Measurements from ENCODE around the gene FAM234B. TPM values are rescaled to one million over a fixed set of nuclear protein-coding genes. Genes with fewer than 3 reads are reported as not detected.
A peak's percentile ranks its signal among the peaks of the same experiment; 100 is the strongest.

The FAM234B gene
- total RNA-seq, 1 donor from 2014 or later: 9.6 TPM

DNA sequence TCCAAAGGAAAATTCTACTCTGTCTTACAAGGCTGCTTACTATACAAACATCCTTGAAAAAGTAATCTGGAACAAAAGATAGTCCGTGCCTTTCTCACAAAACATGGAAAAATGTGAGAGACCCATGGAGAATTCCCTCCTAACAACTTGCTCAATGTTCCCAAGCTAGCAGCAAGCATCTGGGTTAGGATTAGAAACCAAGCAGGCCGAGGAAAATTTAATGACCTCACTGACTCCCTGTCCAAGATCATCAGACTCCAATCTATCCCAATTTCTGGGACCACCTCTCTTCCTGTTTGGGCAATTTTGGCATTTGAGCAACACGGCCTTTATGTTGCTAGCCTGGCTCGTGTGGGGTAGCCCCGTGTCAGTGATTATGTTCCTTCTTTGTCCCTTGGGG lies 77.4 kb downstream of the FAM234B start:
- Histone ChIP-seq H3K36me3 (no peaks in the 10 kb centered on the region), H3K4me1 (no peaks in the 10 kb centered on the region), H3K4me3 (no peak overlapping the region), H3K27ac (no peak overlapping the region), H3K9me3 (no peaks in the 10 kb centered on the region), H3K27me3 (no peaks in the 10 kb centered on the region)
- intact Hi-C loops (cut with DNase I): no loop called here
- ATAC-seq (peak; percentile 30), DNase-seq (no peak)
- TF ChIP-seq, protein P1, sequence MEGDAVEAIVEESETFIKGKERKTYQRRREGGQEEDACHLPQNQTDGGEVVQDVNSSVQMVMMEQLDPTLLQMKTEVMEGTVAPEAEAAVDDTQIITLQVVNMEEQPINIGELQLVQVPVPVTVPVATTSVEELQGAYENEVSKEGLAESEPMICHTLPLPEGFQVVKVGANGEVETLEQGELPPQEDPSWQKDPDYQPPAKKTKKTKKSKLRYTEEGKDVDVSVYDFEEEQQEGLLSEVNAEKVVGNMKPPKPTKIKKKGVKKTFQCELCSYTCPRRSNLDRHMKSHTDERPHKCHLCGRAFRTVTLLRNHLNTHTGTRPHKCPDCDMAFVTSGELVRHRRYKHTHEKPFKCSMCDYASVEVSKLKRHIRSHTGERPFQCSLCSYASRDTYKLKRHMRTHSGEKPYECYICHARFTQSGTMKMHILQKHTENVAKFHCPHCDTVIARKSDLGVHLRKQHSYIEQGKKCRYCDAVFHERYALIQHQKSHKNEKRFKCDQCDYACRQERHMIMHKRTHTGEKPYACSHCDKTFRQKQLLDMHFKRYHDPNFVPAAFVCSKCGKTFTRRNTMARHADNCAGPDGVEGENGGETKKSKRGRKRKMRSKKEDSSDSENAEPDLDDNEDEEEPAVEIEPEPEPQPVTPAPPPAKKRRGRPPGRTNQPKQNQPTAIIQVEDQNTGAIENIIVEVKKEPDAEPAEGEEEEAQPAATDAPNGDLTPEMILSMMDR (IDR thresholded peaks at IDR 0.05): no peak

- intact Hi-C loops (cut with DNase I): no loop called here
- Histone ChIP-seq H3K36me3 (no peaks in the 10 kb centered on the region), H3K27me3 (no peaks in the 10 kb centered on the region), H3K27ac (no peak overlapping the region), H3K4me3 (no peak overlapping the region), H3K4me1 (no peaks in the 10 kb centered on the region), H3K9me3 (no peaks in the 10 kb centered on the region)
- TF ChIP-seq, protein P1 (IDR thresholded peaks at IDR 0.05): no peak
- no peak for DNase-seq
- no peak for ATAC-seq
These were observed 80.7 kb downstream of the FAM234B start for GRCh38 chr12:13124656-13125505.

- TF ChIP-seq, protein P1 (IDR thresholded peaks at IDR 0.05): no peak
- H3K27ac ChIP-seq: no peak overlapping the region
- ATAC-seq (no peak), DNase-seq (no peak)
- no peaks in the 10 kb centered on the region for H3K36me3 ChIP-seq
- no peaks in the 10 kb centered on the region for H3K9me3 ChIP-seq
- intact Hi-C loops (cut with DNase I): no loop called here
- no peaks in the 10 kb centered on the region for H3K4me1 ChIP-seq
- no peak overlapping the region for H3K4me3 ChIP-seq
- H3K27me3 ChIP-seq: no peaks in the 10 kb centered on the region
These were observed 81.8 kb downstream of the FAM234B start for GRCh38 chr12:13125996-13126395.

GRCh38 chr12:13126494-13126893 lies 82.3 kb downstream of the FAM234B start:
- no peak for DNase-seq
- intact Hi-C loops (cut with DNase I): no loop called here
- TF ChIP-seq, protein P1 (IDR thresholded peaks at IDR 0.05): no peak
- H3K36me3 ChIP-seq: no peaks in the 10 kb centered on the region
- H3K9me3 ChIP-seq: no peaks in the 10 kb centered on the region
- no peak overlapping the region for H3K27ac ChIP-seq
- no peaks in the 10 kb centered on the region for H3K4me1 ChIP-seq
- no peak overlapping the region for H3K4me3 ChIP-seq
- no peak for ATAC-seq
- H3K27me3 ChIP-seq: no peaks in the 10 kb centered on the region

GRCh38 chr12:13127444-13127843 lies 83.3 kb downstream of the FAM234B start:
- intact Hi-C loops (cut with DNase I): no loop called here
- no peaks in the 10 kb centered on the region for H3K9me3 ChIP-seq
- TF ChIP-seq, protein P1 (IDR thresholded peaks at IDR 0.05): no peak
- H3K27ac ChIP-seq: no peak overlapping the region
- DNase-seq: no peak
- H3K27me3 ChIP-seq: no peaks in the 10 kb centered on the region
- no peaks in the 10 kb centered on the region for H3K36me3 ChIP-seq
- H3K4me1 ChIP-seq: no peaks in the 10 kb centered on the region
- no peak overlapping the region for H3K4me3 ChIP-seq
- peak; percentile 40 for ATAC-seq
